Stimulated activated CD8-positive, alpha-beta memory T cell treated with anti-CD3 and anti-CD28 coated beads, Interleukin-12 subunit alpha, Interleukin-12 subunit beta, amount 100 ng/mL, for 1 hour (primary cell): ENCODE results near the gene GGCT.
"Not testable (repeated sequence)": the region's sequence is repeated elsewhere in the genome, so short reads cannot be mapped to it uniquely, and the experiment has no call there.

Experiments
- DNase-seq: peaks from one replicate; pipeline ENCODE4 v3.0.0-alpha.2; 2020; ENCODE audit warnings: low read depth

GGCT gene

DNA sequence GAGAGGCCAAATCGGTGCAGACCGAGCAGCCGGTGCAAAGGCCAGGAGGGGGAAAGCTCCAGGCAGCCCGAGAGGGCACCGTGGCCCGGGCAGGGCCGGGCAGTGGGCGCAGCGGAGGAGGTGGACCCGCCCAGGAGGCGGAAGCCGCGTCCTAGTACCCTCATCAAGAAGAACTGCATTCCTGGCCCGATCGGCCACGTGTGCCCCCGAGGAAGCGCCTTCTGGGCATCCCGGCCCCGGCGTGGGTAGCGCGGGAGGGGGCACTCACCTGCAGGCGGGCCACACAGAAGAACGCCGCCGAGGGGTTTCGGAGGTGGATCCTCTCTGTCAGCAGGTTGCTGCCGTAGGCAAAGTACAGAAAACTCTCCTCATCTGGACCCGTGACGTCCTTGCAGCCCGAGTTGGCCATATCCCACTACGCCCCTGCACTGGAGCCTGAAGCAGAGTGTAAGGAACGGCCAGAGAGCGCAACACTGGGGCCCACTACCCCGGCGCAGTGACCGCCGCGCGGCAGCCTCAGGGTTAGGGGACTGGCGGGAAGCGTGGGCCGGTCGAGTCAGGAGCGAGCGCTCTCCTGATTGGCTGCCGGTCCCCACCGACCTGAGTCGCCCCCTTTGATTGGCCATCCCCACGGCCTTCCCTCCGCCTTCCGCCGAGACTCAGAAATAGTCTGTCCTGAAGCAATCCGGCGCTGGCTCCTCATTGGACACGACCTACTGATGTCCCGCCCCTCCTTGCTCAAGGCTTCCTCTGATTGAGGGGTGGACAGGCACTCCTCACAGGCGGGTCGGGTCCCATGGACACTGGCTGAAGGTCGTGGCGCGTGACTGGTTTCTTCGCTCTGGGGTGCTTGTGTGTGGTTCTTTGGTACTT is at the start of gene GGCT:
Gene GGCT (minus strand): TSS at position 529 of the 873 bp plus-strand sequence. CDS start 120 bp downstream, at position 409.
- DNase-seq: peak; percentile 95

GRCh38 chr7:30553546-30553945 is 48.9 kb upstream of the GGCT start:
- DNase-seq: no peak

- no peak for DNase-seq
Measured at GRCh38 chr7:30553141-30553540, 48.5 kb upstream of the GGCT start.

DNA sequence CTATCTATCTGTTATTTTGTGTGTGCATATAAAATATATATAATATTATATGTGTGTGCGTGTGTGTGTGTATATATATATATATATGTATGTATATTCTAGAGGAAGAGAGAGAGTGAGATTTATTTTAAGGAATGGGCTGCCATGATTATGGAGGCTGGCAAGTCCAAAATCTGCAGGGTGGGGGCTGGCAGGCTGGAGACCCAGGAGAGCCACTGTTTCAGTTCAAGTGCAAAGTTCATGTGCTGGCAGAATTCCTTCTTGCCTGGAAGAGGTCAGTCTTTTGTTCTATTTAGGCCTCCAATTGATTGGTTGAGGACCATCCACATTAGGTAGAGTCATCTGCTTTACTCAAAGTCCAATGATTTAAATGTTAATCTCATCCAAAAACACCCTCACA is 47.7 kb upstream of the GGCT start:
- DNase-seq: no peak

DNA sequence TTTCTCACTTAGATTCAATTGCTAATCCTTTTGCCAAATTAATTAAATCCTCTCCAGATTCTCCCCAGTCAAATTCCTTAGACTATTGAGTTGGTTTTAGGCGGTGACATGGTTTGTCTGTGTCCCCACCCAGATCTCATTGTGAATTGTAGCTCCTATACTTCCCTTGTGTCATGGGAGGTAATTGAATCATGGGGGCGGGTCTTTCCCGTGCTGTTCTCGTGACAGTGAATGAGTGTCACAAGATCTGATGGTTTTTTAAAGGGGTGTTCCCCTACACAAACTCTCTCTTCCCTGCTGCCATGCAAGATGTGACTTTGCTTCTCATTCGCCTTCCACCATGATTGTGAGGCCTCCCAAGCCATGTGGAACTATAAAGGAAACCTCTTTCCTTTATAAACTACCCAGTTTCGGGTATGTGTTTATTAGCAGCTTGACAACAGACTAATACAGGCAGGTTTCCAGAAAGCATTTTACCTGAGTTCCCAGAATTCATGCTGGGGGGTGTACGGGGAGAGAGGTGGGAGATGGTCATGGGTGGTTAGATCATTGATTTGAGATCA is 45.4 kb upstream of the GGCT start:
- DNase-seq: no peak

DNA sequence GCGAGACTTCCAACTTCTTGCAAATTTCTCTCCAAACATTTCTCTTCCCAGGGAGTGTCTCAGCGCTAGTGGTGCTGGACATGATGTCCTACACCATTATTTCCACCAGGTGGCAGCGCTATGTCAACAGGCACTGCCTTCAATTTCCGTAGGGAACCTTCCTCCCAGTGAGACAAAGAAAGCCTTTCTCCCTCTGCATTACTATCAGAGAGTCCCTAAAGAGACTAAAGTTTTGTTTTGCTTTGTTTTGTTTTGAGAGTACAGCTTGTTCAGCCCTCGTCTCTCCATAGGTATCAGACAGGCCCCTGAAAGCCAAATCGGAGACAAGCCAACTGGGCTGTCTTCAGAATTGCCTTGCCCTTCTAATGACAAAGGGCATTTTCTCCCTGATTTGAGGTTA is 44.2 kb upstream of the GGCT start:
- DNase-seq: no peak

DNA sequence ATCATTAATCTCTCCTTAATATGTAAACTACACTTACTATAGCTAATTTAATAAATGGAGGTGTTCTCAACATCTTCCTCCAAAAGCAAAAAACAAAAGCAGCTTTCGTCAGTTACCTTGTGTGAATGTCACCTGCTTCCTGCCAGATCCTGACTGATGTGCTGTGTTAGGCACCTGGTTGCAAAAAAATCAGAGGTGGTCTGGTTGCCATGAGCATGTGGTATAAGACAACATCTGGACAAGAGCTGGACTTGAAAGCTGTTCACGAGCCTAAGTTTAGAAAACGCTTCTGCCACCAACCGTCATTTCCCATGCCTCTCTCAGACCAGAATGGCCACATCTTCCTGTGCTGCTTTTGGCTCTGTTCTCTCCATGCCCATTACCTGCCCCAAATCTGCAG is 42.0 kb upstream of the GGCT start:
- no peak for DNase-seq

GRCh38 chr7:30545791-30546555 is 41.3 kb upstream of the GGCT start:
- no peak for DNase-seq

- no peak for DNase-seq
Measured at GRCh38 chr7:30543813-30544525, 39.3 kb upstream of the GGCT start.

- not testable (repeated sequence) for DNase-seq
Measured at GRCh38 chr7:30543115-30543514, 38.5 kb upstream of the GGCT start.

- DNase-seq: no peak
Measured at GRCh38 chr7:30533886-30534285, 29.3 kb upstream of the GGCT start.

DNA sequence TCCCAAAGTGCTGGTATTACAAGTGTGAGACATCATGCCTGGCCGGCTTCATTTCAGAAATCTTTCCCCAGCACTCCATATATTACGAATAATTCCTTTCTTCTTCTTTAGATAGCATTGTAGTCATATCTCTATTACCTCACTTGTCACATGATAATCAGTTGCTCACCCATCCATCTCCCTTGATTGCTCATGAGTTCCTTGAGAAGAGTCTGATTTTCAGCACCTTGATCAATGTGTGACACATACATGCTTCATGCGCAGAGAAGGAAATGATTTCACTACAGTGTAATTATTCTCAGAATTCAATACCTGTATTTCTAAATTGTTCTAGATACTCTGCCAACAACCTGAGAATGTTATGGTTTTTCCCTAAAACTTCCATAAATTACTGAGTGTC is 26.7 kb upstream of the GGCT start:
- no peak for DNase-seq

GRCh38 chr7:30530373-30530772 is 25.7 kb upstream of the GGCT start:
- DNase-seq: no peak

GRCh38 chr7:30528779-30529178 is 24.1 kb upstream of the GGCT start:
- DNase-seq: no peak

DNA sequence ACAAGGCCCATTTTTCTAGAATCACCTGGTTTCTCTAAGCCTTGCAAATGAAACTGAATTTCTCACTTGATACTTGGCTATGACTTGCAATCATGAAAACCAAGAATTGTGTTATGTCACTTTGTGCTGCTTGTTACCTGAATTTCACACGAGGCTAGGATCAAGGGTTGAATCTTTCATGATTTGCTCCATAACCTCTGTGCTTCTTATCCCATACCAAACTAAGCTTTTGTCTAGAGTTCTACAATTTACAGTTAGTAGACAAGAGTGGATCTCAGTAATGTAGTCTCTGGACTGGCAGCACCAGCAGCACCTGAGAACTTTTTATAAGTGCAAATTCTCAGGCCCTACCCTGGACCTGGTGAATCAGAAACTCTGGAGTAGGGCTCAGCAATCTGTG is 22.7 kb upstream of the GGCT start:
- not testable (repeated sequence) for DNase-seq

GRCh38 chr7:30526163-30526562 is 21.5 kb upstream of the GGCT start:
- no peak for DNase-seq

DNA sequence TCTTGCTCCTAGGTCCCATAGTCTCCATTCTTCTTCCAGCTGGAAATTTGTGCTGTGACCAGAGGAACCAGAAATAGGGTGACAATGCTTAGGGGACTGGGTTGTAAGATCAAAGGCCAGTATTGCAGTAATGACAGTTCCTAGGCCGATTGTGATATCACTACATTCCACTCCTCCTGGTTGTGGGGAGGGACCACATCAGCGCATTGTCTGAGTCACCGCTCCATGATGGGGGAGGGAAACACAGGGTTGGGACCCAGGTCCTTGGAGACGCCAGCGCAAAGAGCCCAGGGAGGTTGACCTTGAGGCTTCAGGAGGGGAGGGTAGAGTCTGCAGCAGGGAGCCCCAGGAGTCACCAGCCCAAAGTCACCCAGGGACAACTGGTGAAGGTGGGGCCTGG is 20.8 kb upstream of the GGCT start:
- DNase-seq: no peak

GRCh38 chr7:30524545-30524944 is 19.9 kb upstream of the GGCT start:
- no peak for DNase-seq

DNA sequence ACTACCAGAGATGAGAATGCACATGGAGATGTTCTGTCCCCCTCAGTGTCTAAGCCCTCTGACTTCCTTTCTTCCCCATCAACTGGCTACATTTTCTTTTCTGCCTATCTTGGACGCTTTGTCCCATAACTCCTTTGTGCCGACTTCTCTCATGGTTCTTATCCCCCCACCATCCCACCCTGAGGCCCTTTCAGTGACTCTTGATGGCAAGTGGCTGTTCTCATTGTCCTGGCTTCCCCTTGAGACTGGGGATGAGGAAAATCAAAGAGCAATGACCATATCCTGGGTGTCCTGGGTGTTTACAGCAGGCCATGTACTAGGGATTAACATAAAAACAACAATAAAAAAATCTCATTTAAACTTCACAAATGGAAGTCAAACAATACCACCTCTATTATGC is 18.8 kb upstream of the GGCT start:
- no peak for DNase-seq

DNA sequence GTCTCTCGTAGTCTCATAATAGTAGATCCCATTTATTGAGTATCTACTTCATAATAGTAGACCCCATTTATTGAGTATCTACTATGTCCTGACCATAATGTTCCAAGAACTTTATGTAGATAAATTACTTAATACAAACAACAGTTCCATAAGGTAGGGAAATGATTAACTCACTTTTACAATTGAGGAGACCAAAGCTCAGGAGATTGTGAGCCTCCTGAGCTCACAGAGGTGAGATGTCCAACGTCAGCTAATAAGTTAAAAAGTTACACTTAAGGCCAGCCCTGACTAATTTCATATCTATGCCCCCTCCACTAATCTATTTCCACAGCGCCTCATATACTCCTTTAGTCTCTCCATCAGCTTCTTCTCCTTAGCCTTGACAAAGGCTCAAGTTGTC is 17.5 kb upstream of the GGCT start:
- no peak for DNase-seq

- no peak for DNase-seq
Measured at GRCh38 chr7:30521532-30521931, 16.9 kb upstream of the GGCT start.

DNA sequence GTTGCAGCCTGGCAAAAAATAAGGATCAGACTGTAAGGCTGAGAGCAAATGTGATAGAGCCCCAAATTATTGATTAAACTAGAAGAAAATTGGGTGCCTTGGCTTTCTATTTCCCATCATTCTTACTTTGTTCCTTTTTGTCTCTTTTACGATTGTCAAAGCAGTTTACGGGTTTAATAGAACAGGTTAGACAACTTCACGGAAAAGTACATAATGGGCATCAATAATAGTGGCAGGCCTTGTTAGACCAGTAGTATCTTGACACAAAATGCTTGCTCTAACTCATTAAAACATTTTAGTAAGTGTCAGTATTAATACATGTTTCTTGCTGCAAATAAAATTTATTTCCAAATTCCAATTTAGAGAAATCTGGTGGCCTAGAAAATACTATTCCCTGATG is 14.5 kb upstream of the GGCT start:
- DNase-seq: no peak
